ENCODE results near the gene GJA4. TPM values are rescaled to one million over a fixed set of nuclear protein-coding genes. Genes with fewer than 3 reads are reported as not detected.

Gene GJA4
- total RNA-seq, 1 experiment from 2014 or later, result 1.4 TPM

DNA sequence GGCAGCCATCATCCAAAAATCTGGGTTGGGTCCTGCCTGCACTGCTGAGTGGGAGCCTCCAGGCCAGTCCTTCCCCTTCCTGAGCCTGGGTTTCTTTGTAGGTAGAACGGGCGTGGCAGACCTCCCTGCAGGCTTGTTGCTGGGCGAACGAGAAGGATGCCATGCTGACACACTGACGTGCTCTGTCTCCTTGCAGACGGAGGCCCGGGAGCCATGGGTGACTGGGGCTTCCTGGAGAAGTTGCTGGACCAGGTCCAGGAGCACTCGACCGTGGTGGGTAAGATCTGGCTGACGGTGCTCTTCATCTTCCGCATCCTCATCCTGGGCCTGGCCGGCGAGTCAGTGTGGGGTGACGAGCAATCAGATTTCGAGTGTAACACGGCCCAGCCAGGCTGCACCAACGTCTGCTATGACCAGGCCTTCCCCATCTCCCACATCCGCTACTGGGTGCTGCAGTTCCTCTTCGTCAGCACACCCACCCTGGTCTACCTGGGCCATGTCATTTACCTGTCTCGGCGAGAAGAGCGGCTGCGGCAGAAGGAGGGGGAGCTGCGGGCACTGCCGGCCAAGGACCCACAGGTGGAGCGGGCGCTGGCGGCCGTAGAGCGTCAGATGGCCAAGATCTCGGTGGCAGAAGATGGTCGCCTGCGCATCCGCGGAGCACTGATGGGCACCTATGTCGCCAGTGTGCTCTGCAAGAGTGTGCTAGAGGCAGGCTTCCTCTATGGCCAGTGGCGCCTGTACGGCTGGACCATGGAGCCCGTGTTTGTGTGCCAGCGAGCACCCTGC is 1.4 kb downstream of the GJA4 start:
- H3T11ph ChIP-seq (ENCODE audit: low read length), result no peak overlapping the region
- H2BK12ac ChIP-seq (ENCODE audit: insufficient read length, low read depth, low read length), result no peak overlapping the region
- WGBS (ENCODE audit: extremely low coverage, insufficient read length, low lambda C conversion rate), result no CpG with 5 or more reads among the region's 40 CpGs
- no peaks in the 10 kb centered on the region; a peak in 2 of 7 replicates for H3K36me3 Mint-ChIP-seq (ENCODE audit: insufficient read depth in 1 of 3, low read depth in 3 of 3)
- no peaks in the 10 kb centered on the region; the same call in 1 of the 2 replicates for H3K4me1 ChIP-seq (ENCODE audit: insufficient read depth, low read length)
- TF ChIP-seq, protein P1, sequence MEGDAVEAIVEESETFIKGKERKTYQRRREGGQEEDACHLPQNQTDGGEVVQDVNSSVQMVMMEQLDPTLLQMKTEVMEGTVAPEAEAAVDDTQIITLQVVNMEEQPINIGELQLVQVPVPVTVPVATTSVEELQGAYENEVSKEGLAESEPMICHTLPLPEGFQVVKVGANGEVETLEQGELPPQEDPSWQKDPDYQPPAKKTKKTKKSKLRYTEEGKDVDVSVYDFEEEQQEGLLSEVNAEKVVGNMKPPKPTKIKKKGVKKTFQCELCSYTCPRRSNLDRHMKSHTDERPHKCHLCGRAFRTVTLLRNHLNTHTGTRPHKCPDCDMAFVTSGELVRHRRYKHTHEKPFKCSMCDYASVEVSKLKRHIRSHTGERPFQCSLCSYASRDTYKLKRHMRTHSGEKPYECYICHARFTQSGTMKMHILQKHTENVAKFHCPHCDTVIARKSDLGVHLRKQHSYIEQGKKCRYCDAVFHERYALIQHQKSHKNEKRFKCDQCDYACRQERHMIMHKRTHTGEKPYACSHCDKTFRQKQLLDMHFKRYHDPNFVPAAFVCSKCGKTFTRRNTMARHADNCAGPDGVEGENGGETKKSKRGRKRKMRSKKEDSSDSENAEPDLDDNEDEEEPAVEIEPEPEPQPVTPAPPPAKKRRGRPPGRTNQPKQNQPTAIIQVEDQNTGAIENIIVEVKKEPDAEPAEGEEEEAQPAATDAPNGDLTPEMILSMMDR (conservative IDR thresholded peaks at IDR 0.05), result no peak
- no peak overlapping the region for H2BK15ac ChIP-seq (ENCODE audit: low read depth, low read length)
- no peak overlapping the region for H3K4me2 ChIP-seq (ENCODE audit: insufficient read depth, insufficient read length, low read length)
- no peaks in the 10 kb centered on the region for H3K9me3 ChIP-seq (ENCODE audit: control insufficient read depth, low read depth, low read length)
- H2AFZ ChIP-seq (ENCODE audit: low read length), result no peak overlapping the region
- no peaks in the 10 kb centered on the region for H3K79me1 ChIP-seq (ENCODE audit: insufficient read depth, low read depth, low read length, poor library complexity, severe bottlenecking)
- no peak overlapping the region; a peak in 1 of 5 replicates for H3K4me3 Mint-ChIP-seq
- no peak overlapping the region for H4K5ac ChIP-seq (ENCODE audit: insufficient read length, low read depth, low read length)
- no peak overlapping the region for H2BK120ac ChIP-seq (ENCODE audit: low read depth, low read length, poor library complexity, severe bottlenecking)
- H3K23me2 ChIP-seq (ENCODE audit: insufficient read length, low read depth, low read length, poor library complexity, severe bottlenecking), result no peaks in the 10 kb centered on the region
- peak overlapping the region in 1 of 3 experiments; percentile 94; a peak in 1 of 7 replicates for H3K27ac Mint-ChIP-seq
- no peak overlapping the region for H4K8ac ChIP-seq (replicated peaks; ENCODE audit: insufficient read length, low read depth, low read length)
- no peak overlapping the region for H3K56ac ChIP-seq (ENCODE audit: insufficient read length, low read depth, low read length)
- H3K27me3 ChIP-seq (ENCODE audit: insufficient read depth, low read length), result no peaks in the 10 kb centered on the region; the same call in 1 of the 2 replicates
- H4K91ac ChIP-seq (ENCODE audit: insufficient read length, low read depth, low read length), result no peak overlapping the region
- H3K4ac ChIP-seq (ENCODE audit: low read depth, low read length), result no peak overlapping the region
- DNase-seq, result no peak
- H3K9ac ChIP-seq (ENCODE audit: extremely low read depth, insufficient read length, low read length), result no peak overlapping the region
- no peak overlapping the region for H3K23ac ChIP-seq (ENCODE audit: insufficient read length, low read depth, low read length)
- H2BK20ac ChIP-seq (ENCODE audit: low read depth, low read length, poor library complexity, severe bottlenecking), result no peak overlapping the region
- H3K27ac ChIP-seq (ENCODE audit: insufficient read length, low read depth, low read length), result no peak overlapping the region
- H3K9me3 Mint-ChIP-seq, result no peaks in the 10 kb centered on the region; a peak in 2 of 5 replicates
- H3K27me3 Mint-ChIP-seq (ENCODE audit: low read depth), result peaks cover 39% of the 10 kb centered on the region
- H3K79me2 ChIP-seq (ENCODE audit: insufficient read depth, low read length), result no peaks in the 10 kb centered on the region
- no peak overlapping the region for H3K18ac ChIP-seq (ENCODE audit: insufficient read length, low read depth, low read length)
- H3K14ac ChIP-seq (ENCODE audit: insufficient read depth, low read length), result no peak overlapping the region; the same call in 1 of the 2 replicates
- H2AK5ac ChIP-seq (ENCODE audit: insufficient read length, low read length), result no peak overlapping the region
- H2BK5ac ChIP-seq (ENCODE audit: insufficient read length, low read length), result no peak overlapping the region
- no peaks in the 10 kb centered on the region for H4K20me1 ChIP-seq (ENCODE audit: control insufficient read depth, insufficient read depth, insufficient read length)
- peaks cover 18 to 19% of the 10 kb centered on the region in 2 experiments for H3K4me1 Mint-ChIP-seq
